Measurements from ENCODE around the gene OR2A25.

The OR2A25 gene

GRCh38 chr7:144098776-144099175 is 29.2 kb downstream of the OR2A25 start:
- no peak for DNase-seq (ENCODE audit: low read depth)
- TF ChIP-seq CTCF (conservative IDR thresholded peaks at IDR 0.05; ENCODE audit: low read depth, low read length): no peak

DNA sequence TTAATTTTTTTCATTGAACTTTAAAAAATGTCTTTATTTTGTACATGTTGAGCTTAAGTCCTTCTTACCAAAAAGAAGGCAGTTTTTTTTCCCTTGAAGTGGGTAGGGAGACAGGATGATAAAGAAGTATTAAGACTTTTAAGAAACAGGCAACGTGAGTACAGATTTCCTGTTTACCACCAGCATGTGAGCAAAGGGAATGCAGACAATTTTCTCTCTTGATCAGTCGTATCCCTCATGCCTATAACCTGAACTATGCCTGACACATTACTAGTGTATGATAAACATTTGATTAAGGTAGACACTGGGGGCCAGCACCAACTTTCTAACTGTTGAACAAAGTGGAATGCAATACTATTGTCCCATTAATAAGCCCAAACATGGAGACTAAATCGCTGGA is 31.0 kb downstream of the OR2A25 start:
- DNase-seq (ENCODE audit: low read depth): peak; percentile 13
- TF ChIP-seq CTCF (conservative IDR thresholded peaks at IDR 0.05; ENCODE audit: low read depth, low read length): no peak

More at GRCh38 chr7:144098776-144099175, 29.2 kb downstream of the OR2A25 start:
- H3K4me3 ChIP-seq (ENCODE audit: low read depth, low read length): no peak overlapping the region

DNA sequence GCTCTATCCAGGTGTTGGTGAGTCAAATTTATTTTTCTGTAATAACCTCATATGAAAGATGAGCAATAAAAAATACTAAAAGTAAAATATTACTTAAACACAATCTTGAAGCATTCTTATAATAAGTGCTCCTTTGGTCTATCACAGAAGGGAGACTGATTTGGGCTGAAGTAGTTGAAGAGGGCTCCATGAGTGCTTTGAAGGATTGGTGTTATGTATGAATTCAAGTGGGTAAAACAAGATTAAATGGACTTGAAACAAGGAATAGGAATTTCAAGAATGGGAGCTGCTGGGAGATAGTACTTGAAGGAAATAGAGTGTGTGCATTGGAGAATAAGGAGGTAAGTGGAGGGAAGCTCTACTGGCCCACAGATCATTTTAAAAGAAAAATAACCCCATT is 32.4 kb downstream of the OR2A25 start:
- H3K4me3 ChIP-seq (ENCODE audit: low read depth, low read length): no peak overlapping the region
- no peak for DNase-seq (ENCODE audit: low read depth)
- TF ChIP-seq CTCF (conservative IDR thresholded peaks at IDR 0.05; ENCODE audit: low read depth, low read length): no peak

More for the DNA sequence above, 31.0 kb downstream of the OR2A25 start:
- no peak overlapping the region for H3K4me3 ChIP-seq (ENCODE audit: low read depth, low read length)

- no peak overlapping the region for H3K4me3 ChIP-seq (ENCODE audit: low read depth, low read length)
- no peak for TF ChIP-seq CTCF (conservative IDR thresholded peaks at IDR 0.05; ENCODE audit: low read depth, low read length)
- no peak for DNase-seq (ENCODE audit: low read depth)
These were observed 35.6 kb downstream of the OR2A25 start for GRCh38 chr7:144105211-144105610.

DNA sequence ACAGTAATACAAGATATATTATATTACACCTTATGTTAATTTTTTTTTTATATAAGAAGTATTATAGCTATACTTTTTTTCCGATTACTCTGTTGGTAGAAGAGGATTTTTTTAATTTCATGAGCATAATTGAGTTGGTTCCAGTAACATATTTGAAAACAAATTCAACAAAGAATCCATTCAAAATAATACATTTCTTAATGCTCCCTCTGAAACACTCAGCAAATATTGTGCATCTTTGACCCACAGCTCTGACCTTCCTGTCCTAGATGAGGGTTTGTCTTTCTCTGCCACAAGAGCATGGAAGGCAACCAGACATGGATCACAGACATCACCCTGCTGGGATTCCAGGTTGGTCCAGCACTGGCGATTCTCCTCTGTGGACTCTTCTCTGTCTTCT is 39.7 kb downstream of the OR2A25 start, which contains the start of gene OR2A2:
TSS of gene OR2A2 (plus strand) at position 301 of the 400 bp plus-strand sequence. CDS start at position 301, 0 bp downstream.
- no peak within 1 kb of the TSS for H3K4me3 ChIP-seq (ENCODE audit: low read depth, low read length)
- DNase-seq (ENCODE audit: low read depth): no peak
- no peak for TF ChIP-seq CTCF (conservative IDR thresholded peaks at IDR 0.05; ENCODE audit: low read depth, low read length)

DNA sequence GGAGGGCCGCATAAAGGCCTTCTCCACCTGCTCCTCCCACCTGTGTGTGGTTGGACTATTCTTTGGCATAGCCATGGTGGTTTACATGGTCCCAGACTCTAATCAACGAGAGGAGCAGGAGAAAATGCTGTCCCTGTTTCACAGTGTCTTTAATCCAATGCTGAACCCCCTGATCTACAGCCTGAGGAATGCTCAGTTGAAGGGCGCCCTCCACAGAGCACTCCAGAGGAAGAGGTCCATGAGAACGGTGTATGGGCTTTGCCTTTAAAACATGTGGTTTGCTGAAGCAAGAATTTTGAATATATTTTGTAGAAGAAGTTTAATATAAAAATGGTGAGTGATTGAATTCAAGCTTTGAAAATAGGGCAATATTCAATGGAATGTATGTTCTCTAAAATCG is 40.7 kb downstream of the OR2A25 start:
- no peak overlapping the region for H3K4me3 ChIP-seq (ENCODE audit: low read depth, low read length)
- DNase-seq (ENCODE audit: low read depth): no peak
- no peak for TF ChIP-seq CTCF (conservative IDR thresholded peaks at IDR 0.05; ENCODE audit: low read depth, low read length)

DNA sequence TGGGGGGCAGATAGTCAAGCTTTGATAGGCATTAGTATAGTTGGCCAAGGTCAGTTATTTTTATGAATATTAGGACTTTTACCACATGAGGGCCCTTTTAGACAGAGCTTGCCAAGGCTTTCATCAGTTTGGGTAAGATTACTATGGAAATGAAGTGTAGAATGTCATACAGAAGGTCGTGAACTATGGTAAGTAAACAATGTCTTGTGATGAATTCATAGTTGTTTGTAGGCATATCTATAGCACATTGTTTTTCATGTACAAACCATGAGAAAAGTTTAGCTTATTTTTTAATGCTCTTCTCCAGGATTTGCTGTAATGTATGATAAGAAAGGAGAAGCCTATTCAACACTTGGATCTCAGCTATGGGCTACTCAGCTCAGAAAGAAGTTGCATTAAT is 44.0 kb downstream of the OR2A25 start:
- DNase-seq (ENCODE audit: low read depth): peak; percentile 21
- TF ChIP-seq CTCF (conservative IDR thresholded peaks at IDR 0.05; ENCODE audit: low read depth, low read length): no peak
- H3K4me3 ChIP-seq (ENCODE audit: low read depth, low read length): no peak overlapping the region

Measured in choroid plexus epithelial cell (primary cell).